ENCODE data around the gene LENEP. TPM values are rescaled to one million over a fixed set of nuclear protein-coding genes. Genes with fewer than 3 reads are reported as not detected.

LENEP gene
- total RNA-seq, 1 donor: not detected

- Histone ChIP-seq H4K20me1 (ENCODE audit: insufficient read depth, low read length) (no peaks in the 10 kb centered on the region), H3K4me1 (ENCODE audit: insufficient read depth, low read length) (no peaks in the 10 kb centered on the region), H3K4me3 (ENCODE audit: insufficient read depth, low read length) (no peak overlapping the region), H2AFZ (ENCODE audit: low read length) (no peak overlapping the region), H3K9me3 (ENCODE audit: low read depth, low read length) (no peaks in the 10 kb centered on the region), H3K79me2 (ENCODE audit: insufficient read depth, low read length) (no peaks in the 10 kb centered on the region), H3K4me2 (ENCODE audit: insufficient read depth, low read length) (no peak overlapping the region), H3K27me3 (ENCODE audit: insufficient read depth, low read length) (peaks cover 3% of the 10 kb centered on the region), H3K27ac (ENCODE audit: low read depth, low read length) (no peak overlapping the region), H3K36me3 (ENCODE audit: insufficient read depth, low read length) (no peaks in the 10 kb centered on the region)
- TF ChIP-seq CTCF (IDR thresholded peaks at IDR 0.05; ENCODE audit: extremely low read depth, low read depth, low read length): no peak
- no peak for DNase-seq (ENCODE audit: insufficient read length, low spot score, missing footprints)
Observed at GRCh38 chr1:155030899-155031298, 37.5 kb downstream of the LENEP start.

- Histone ChIP-seq H4K20me1 (ENCODE audit: insufficient read depth, low read length) (no peaks in the 10 kb centered on the region), H2AFZ (ENCODE audit: low read length) (no peak overlapping the region), H3K4me2 (ENCODE audit: insufficient read depth, low read length) (no peak overlapping the region), H3K79me2 (ENCODE audit: insufficient read depth, low read length) (no peaks in the 10 kb centered on the region), H3K4me3 (ENCODE audit: insufficient read depth, low read length) (no peak overlapping the region), H3K36me3 (ENCODE audit: insufficient read depth, low read length) (no peaks in the 10 kb centered on the region), H3K27ac (ENCODE audit: low read depth, low read length) (no peak overlapping the region), H3K4me1 (ENCODE audit: insufficient read depth, low read length) (no peaks in the 10 kb centered on the region), H3K9me3 (ENCODE audit: low read depth, low read length) (no peaks in the 10 kb centered on the region), H3K27me3 (ENCODE audit: insufficient read depth, low read length) (peaks cover 7% of the 10 kb centered on the region)
- no peak for TF ChIP-seq CTCF (IDR thresholded peaks at IDR 0.05; ENCODE audit: extremely low read depth, low read depth, low read length)
- no peak for DNase-seq (ENCODE audit: insufficient read length, low spot score, missing footprints)
Observed at GRCh38 chr1:155032886-155033285, 39.5 kb downstream of the LENEP start.

GRCh38 chr1:155033524-155033923, 40.1 kb downstream of the LENEP start, which contains the start of the genes DCST1 and DCST2:
Gene DCST1 (plus strand): TSS chr1:155033824. CDS start chr1:155034037, 213 bp downstream.
Gene DCST2 (minus strand): TSS chr1:155033781. CDS start chr1:155033701, 80 bp downstream.
- Histone ChIP-seq H3K79me2 (ENCODE audit: insufficient read depth, low read length) (no peaks in the 10 kb centered on the region), H3K9me3 (ENCODE audit: low read depth, low read length) (no peaks in the 10 kb centered on the region), H3K27ac (ENCODE audit: low read depth, low read length) (no peak within 1 kb of the TSS), H3K4me2 (ENCODE audit: insufficient read depth, low read length) (no peak within 1 kb of the TSS), H3K4me1 (ENCODE audit: insufficient read depth, low read length) (no peaks in the 10 kb centered on the region), H3K27me3 (ENCODE audit: insufficient read depth, low read length) (peaks cover 11% of the 10 kb centered on the region), H4K20me1 (ENCODE audit: insufficient read depth, low read length) (no peaks in the 10 kb centered on the region), H3K36me3 (ENCODE audit: insufficient read depth, low read length) (no peaks in the 10 kb centered on the region), H3K4me3 (ENCODE audit: insufficient read depth, low read length) (no peak within 1 kb of the TSS), H2AFZ (ENCODE audit: low read length) (no peak within 1 kb of the TSS)
- TF ChIP-seq CTCF (IDR thresholded peaks at IDR 0.05; ENCODE audit: extremely low read depth, low read depth, low read length): no peak
- no peak for DNase-seq (ENCODE audit: insufficient read length, low spot score, missing footprints)

- Histone ChIP-seq H3K36me3 (ENCODE audit: insufficient read depth, low read length) (no peaks in the 10 kb centered on the region), H3K79me2 (ENCODE audit: insufficient read depth, low read length) (no peaks in the 10 kb centered on the region), H3K4me2 (ENCODE audit: insufficient read depth, low read length) (no peak overlapping the region), H3K9me3 (ENCODE audit: low read depth, low read length) (no peaks in the 10 kb centered on the region), H3K4me3 (ENCODE audit: insufficient read depth, low read length) (no peak overlapping the region), H3K27me3 (ENCODE audit: insufficient read depth, low read length) (peaks cover 11% of the 10 kb centered on the region), H2AFZ (ENCODE audit: low read length) (no peak overlapping the region), H4K20me1 (ENCODE audit: insufficient read depth, low read length) (no peaks in the 10 kb centered on the region), H3K4me1 (ENCODE audit: insufficient read depth, low read length) (no peaks in the 10 kb centered on the region), H3K27ac (ENCODE audit: low read depth, low read length) (no peak overlapping the region)
- no peak for DNase-seq (ENCODE audit: insufficient read length, low spot score, missing footprints)
- no peak for TF ChIP-seq CTCF (IDR thresholded peaks at IDR 0.05; ENCODE audit: extremely low read depth, low read depth, low read length)
Observed at GRCh38 chr1:155034318-155035208, 41.2 kb downstream of the LENEP start.

Data from osteoblast (primary cell).